K562 (cell line): ENCODE measurements around the gene THYN1. TPM values are rescaled to one million over a fixed set of nuclear protein-coding genes. Genes with fewer than 3 reads are reported as not detected.

ENCODE experiments used
- ATAC-seq: fragments of 200-7000 bp; cut with Tn5 transposase; 3 replicates; pipeline ENCODE4 v1.9.1; 2020; ENCODE audit warnings: moderate library complexity
- BruUV-seq: library from RNA; stranded (reverse); fragments of 400-500 nt; replicated peaks from 2 replicates; lab custom pipeline; 2021; lab: Mats Ljungman, UMichigan
- CTCF ChIA-PET: fragments of 300-600 bp; formaldehyde crosslinking; extraction: SDS; loops from one replicate; lab custom pipeline; 2021; ENCODE audit warnings: low intra/inter-chr PET ratio; lab: Yijun Ruan, JAX
- POLR2A ChIA-PET: fragments of 300-600, 350-650 bp; sonication (Branson Sonifier 250); formaldehyde crosslinking; extraction: SDS; loops from one replicate; lab custom pipeline; 2021; ENCODE audit warnings: antibody characterized with exemption, inconsistent platforms; lab: Yijun Ruan, JAX
- DNase-seq, 4 experiments: peaks; one replicate each; pipeline versions ENCODE4 v3.0.0 to v3.0.0-alpha.2; 2011 to 2018; ENCODE audit warnings: low spot score in 3 of 4, mixed read lengths in 3 of 4; ENCODE audit errors: extremely low read depth in 1 of 4
- FAIRE-seq: peaks from 2 replicates; lab custom pipeline; 2011; peaks lifted over from hg19 to GRCh38; lab: Jason Lieb, UNC
- H2AFZ ChIP-seq: 2 replicates; pipeline ENCODE4 v1.6.0; 2011; ENCODE audit warnings: low read depth, low read length, control low read depth, inconsistent platforms
- H3K27ac ChIP-seq: fragments of 200-600 bp; 3 replicates; pipeline ENCODE4 v1.8.0; 2011; ENCODE audit warnings: low read depth, mild to moderate bottlenecking, control low read depth, inconsistent platforms, low read length, moderate library complexity, mixed read lengths; ENCODE audit errors: extremely low read depth
- H3K27me3 ChIP-seq, 2 experiments: fragments of 300-600 bp in 1 of 2; 2 replicates in 1 of 2; 3 replicates in 1 of 2; pipeline versions ENCODE4 v1.6.0 to v1.8.0; 2011; ENCODE audit warnings: inconsistent platforms in 2 of 2, low read length in 2 of 2, mild to moderate bottlenecking in 1 of 2, mixed read lengths in 1 of 2, moderate library complexity in 1 of 2; ENCODE audit not compliant: control insufficient read depth in 2 of 2, insufficient read depth in 2 of 2
- H3K36me3 ChIP-seq: fragments of 300-600 bp; 3 replicates; pipeline ENCODE4 v1.8.0; 2011; ENCODE audit warnings: mild to moderate bottlenecking, low read length, inconsistent platforms; ENCODE audit not compliant: control insufficient read depth, insufficient read depth
- H3K4me1 ChIP-seq, 2 experiments: fragments of 200-600 bp in 1 of 2; replicated peaks in 1 of 2; 2 replicates in 1 of 2; 3 replicates in 1 of 2; pipeline versions ENCODE4 v1.5.1 to v1.8.0; 2011; ENCODE audit warnings: inconsistent platforms in 2 of 2, low read length in 2 of 2, mild to moderate bottlenecking in 1 of 2, mixed read lengths in 1 of 2, moderate library complexity in 1 of 2; ENCODE audit not compliant: control insufficient read depth in 2 of 2, insufficient read depth in 2 of 2
- H3K4me2 ChIP-seq: 2 replicates; pipeline ENCODE4 v1.6.1; 2011; ENCODE audit warnings: low read length, control low read depth, inconsistent platforms, mixed read lengths; ENCODE audit not compliant: insufficient read depth
- H3K4me3 ChIP-seq: fragments of 200-600 bp; sonication (generic), shearing (Covaris generic); 2 replicates; pipeline ENCODE4 v1.5.1; 2016; ENCODE audit warnings: control low read depth, inconsistent platforms
- H3K79me2 ChIP-seq: fragments of 200-600 bp; 3 replicates; pipeline ENCODE4 v1.8.0; 2011; ENCODE audit warnings: low read length, inconsistent platforms; ENCODE audit not compliant: control insufficient read depth, insufficient read depth
- H3K9ac ChIP-seq, 2 experiments: 2 replicates each; pipeline versions ENCODE4 v1.6.0 to v1.6.1; 2011; ENCODE audit warnings: low read depth in 2 of 2, low read length in 2 of 2, control low read depth in 1 of 2, inconsistent platforms in 1 of 2, mild to moderate bottlenecking in 1 of 2, mixed read lengths in 1 of 2; ENCODE audit not compliant: insufficient read depth in 1 of 2
- H3K9me1 ChIP-seq: one replicate; pipeline ENCODE4 v1.6.0; 2011; ENCODE audit warnings: inconsistent platforms, mild to moderate bottlenecking, low read length, moderate library complexity; ENCODE audit not compliant: control insufficient read depth, insufficient read depth
- H3K9me3 ChIP-seq: replicated peaks from 2 replicates; pipeline ENCODE4 v1.5.1; 2011; ENCODE audit warnings: low read depth, low read length, inconsistent platforms; ENCODE audit not compliant: control insufficient read depth, insufficient read depth
- H4K20me1 ChIP-seq: replicated peaks from 2 replicates; pipeline ENCODE4 v1.6.1; 2011; ENCODE audit warnings: low read length, inconsistent platforms, mixed read lengths; ENCODE audit not compliant: control insufficient read depth, insufficient read depth
- CBFA2T2 ChIP-seq: fragments of 450-650 bp; conservative IDR thresholded peaks from 2 replicates; pipeline ENCODE4 v1.6.1; 2017; ENCODE audit warnings: mild to moderate bottlenecking
- ESRRB ChIP-seq: fragments of 250-450 bp; sonication (Bioruptor Pico); IDR thresholded peaks from 2 replicates; pipeline ENCODE4 v1.5.0; 2020; ENCODE audit warnings: mild to moderate bottlenecking, moderate library complexity, borderline replicate concordance
- HDAC6 ChIP-seq: IDR thresholded peaks from 2 replicates; pipeline ENCODE4 v1.6.1; 2012; ENCODE audit warnings: low read depth, mild to moderate bottlenecking, control low read depth, inconsistent platforms, low read length, moderate library complexity
- MAFF ChIP-seq: IDR thresholded peaks from 2 replicates; pipeline ENCODE4 v1.6.1; 2012; ENCODE audit warnings: low read length, improper control_type of control experiment
- NR1H2 ChIP-seq: sonication (generic); formaldehyde crosslinking; IDR thresholded peaks from 2 replicates; pipeline ENCODE4 v1.4.0; 2020; ENCODE audit warnings: mild to moderate bottlenecking, missing genetic modification reagents
- POLR2AphosphoS2 ChIP-seq: IDR thresholded peaks from 2 replicates; pipeline ENCODE4 v1.6.1; 2012; ENCODE audit warnings: low read length, improper control_type of control experiment
- RBM22 ChIP-seq: fragments of 200-400 bp; formaldehyde crosslinking; IDR thresholded peaks from 2 replicates; pipeline ENCODE4 v1.6.1; 2018; ENCODE audit warnings: low read length, low read depth; ENCODE audit not compliant: poor library complexity, severe bottlenecking
- SETDB1 ChIP-seq: IDR thresholded peaks from one replicate; pipeline ENCODE4 v1.6.1; 2012; ENCODE audit warnings: low read length, control low read depth, inconsistent platforms
- TAF7 ChIP-seq: fragments of 450-650 bp; IDR thresholded peaks from 2 replicates; pipeline ENCODE4 v1.6.1; 2016; ENCODE audit warnings: missing genetic modification characterization, missing compliant biosample characterization
- TEAD2 ChIP-seq: fragments of 450-650 bp; IDR thresholded peaks from 2 replicates; pipeline ENCODE4 v1.6.1; 2016; ENCODE audit warnings: missing genetic modification characterization, control low read depth, missing compliant biosample characterization
- ZNF175 ChIP-seq: fragments of 200-800 bp; sonication (Bioruptor generic); IDR thresholded peaks from 2 replicates; pipeline ENCODE4 v1.6.1; 2016; ENCODE audit warnings: low read depth, mild to moderate bottlenecking, missing genetic modification characterization, missing compliant biosample characterization
- ZNF197 ChIP-seq: fragments of 200-800 bp; sonication (Bioruptor generic); IDR thresholded peaks from 2 replicates; pipeline ENCODE4 v1.6.1; 2016; ENCODE audit warnings: low read depth, missing genetic modification characterization, missing compliant biosample characterization
- ZNF384 ChIP-seq: IDR thresholded peaks from 2 replicates; pipeline ENCODE4 v1.6.1; 2012; ENCODE audit warnings: low read depth, low read length, improper control_type of control experiment
- ZNF75A ChIP-seq: fragments of 450-650 bp; formaldehyde crosslinking; IDR thresholded peaks from 2 replicates; pipeline ENCODE4 v1.4.0; 2020; ENCODE audit warnings: mild to moderate bottlenecking
- WGBS: fragments of 100-300 bp; shearing (Covaris generic); methylation state at CpG from one replicate; pipeline ENCODE4 v1.1.6; 2016; ENCODE audit warnings: low coverage, mixed read lengths; ENCODE audit not compliant: insufficient coverage; ENCODE audit errors: missing lambda C conversion rate; 5-methylcytosine and 5-hydroxymethylcytosine counted together
- in situ Hi-C: fragments of 300-500 bp; cut with MboI; formaldehyde crosslinking; loops from 4 replicates; pipeline ENCODE4 v1.15.0; 2018; ENCODE audit warnings: inconsistent platforms, mixed read lengths
- intact Hi-C: fragments of 100-400 bp; cut with micrococcal nuclease; formaldehyde crosslinking; loops from 2 replicates; pipeline ENCODE4 v1.14.2; 2022
- polyA plus RNA-seq, 8 experiments: library from polyadenylated mRNA; depleted of rRNA in 4 of 8; stranded (reverse) in 5 of 8; unstranded in 3 of 8; fragments of >200 nt; fragmentation: Nextera tagmentation in 2 of 8; fragmentation: Illumina TruSeq in 1 of 8; extraction: Ambion mirVana in 2 of 8; extraction: Trizol in 1 of 8; gene quantifications; 2 replicates each; pipeline versions ENCODE4 v1.2.1 to v1.2.3, GENCODE V29; 2011 to 2014; ENCODE audit warnings: inconsistent platforms in 1 of 8, missing spikeins in 1 of 8
- total RNA-seq, 7 experiments: library from RNA; depleted of rRNA in 6 of 7; stranded (reverse); fragments of >200 nt in 6 of 7; fragmentation: Illumina TruSeq in 2 of 7; extraction: Trizol in 2 of 7; gene quantifications; 2 replicates each; pipeline versions ENCODE4 v1.2.1 to v1.2.3, GENCODE V29; 2011 to 2021; ENCODE audit warnings: low replicate concordance in 1 of 7
- TF ChIP-seq, protein P1 (sequence below): fragments of 250-450 bp; sonication (Bioruptor Pico); IDR thresholded peaks from 2 replicates; pipeline ENCODE4 v1.6.1; 2021; ENCODE audit warnings: mild to moderate bottlenecking
- TF ChIP-seq, protein P2 (sequence below): sonication (generic); formaldehyde crosslinking; IDR thresholded peaks from 2 replicates; pipeline ENCODE4 v1.8.0; 2022; ENCODE audit warnings: mild to moderate bottlenecking, missing genetic modification reagents, borderline replicate concordance

THYN1 gene
- total and polyA plus RNA-seq, 9 of the 15 experiments (the other 6 are each of a cell fraction or from before 2014, with no cell fraction given) = 54.9 to 279 (median 104) TPM

DNA sequence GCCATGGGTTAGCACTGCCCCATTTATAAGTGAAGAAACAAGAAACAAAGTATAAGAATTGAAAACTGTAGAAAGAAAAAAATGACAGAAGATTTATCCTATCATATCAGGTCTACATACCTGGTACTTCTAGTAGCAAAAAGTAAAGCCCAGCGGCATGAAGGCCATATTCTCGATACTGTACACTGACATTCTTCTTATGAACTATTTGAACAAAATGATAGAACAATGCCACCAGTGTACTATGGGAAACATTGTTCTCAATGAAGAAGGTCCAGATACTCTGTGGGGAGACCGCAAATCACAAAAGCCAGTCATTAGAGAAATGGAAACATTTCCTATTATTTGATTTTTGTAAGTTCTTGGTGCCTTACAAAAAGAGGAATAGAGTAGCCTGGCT is 36.3 kb downstream of the THYN1 start:
- in situ Hi-C loops (no loop called here), intact Hi-C loops (no loop called here)
- no peaks in the 10 kb centered on the region for H3K27me3 ChIP-seq
- H4K20me1 ChIP-seq = no peaks in the 10 kb centered on the region
- H3K4me2 ChIP-seq = no peak overlapping the region
- 97% methylated on average over 3 of the region's 3 CpGs for WGBS
- no peak overlapping the region for H3K27ac ChIP-seq
- FAIRE-seq (no peak), ATAC-seq (no peak), DNase-seq (no peak)
- no peaks in the 10 kb centered on the region for H3K9me3 ChIP-seq
- CTCF ChIA-PET = no interaction called here
- no peaks in the 10 kb centered on the region for H3K9me1 ChIP-seq
- H3K4me3 ChIP-seq = no peak overlapping the region
- H3K36me3 ChIP-seq = peaks cover 92% of the 10 kb centered on the region
- no peak overlapping the region for H2AFZ ChIP-seq
- POLR2A ChIA-PET = no interaction called here
- peaks cover 83% of the 10 kb centered on the region for H3K79me2 ChIP-seq
- BruUV-seq = no TSS peak
- no peak overlapping the region for H3K9ac ChIP-seq
- H3K4me1 ChIP-seq = peaks cover 0 to under 1% of the 10 kb centered on the region in 2 experiments; a peak in 1 of 5 replicates
- TF ChIP-seq MAFF (no peak), HDAC6 (no peak)

- Histone ChIP-seq H2AFZ (no peak overlapping the region), H3K27ac (no peak overlapping the region), H3K27me3 (no peaks in the 10 kb centered on the region), H3K4me2 (no peak overlapping the region), H3K9me1 (no peaks in the 10 kb centered on the region), H3K9ac (no peak overlapping the region), H3K9me3 (no peaks in the 10 kb centered on the region), H4K20me1 (no peaks in the 10 kb centered on the region), H3K4me1 (no peaks in the 10 kb centered on the region), H3K79me2 (peaks cover 77% of the 10 kb centered on the region), H3K4me3 (no peak overlapping the region), H3K36me3 (peaks cover 94% of the 10 kb centered on the region)
- WGBS = 83% methylated on average over 7 of the region's 7 CpGs
- no peak for DNase-seq
- FAIRE-seq = no peak
- ChIA-PET POLR2A (interaction anchor here (1.5 kb wide), 1 partner anchor 10 kb away, joined by 3 read pairs; no protein-coding TSS in a partner anchor), CTCF (no interaction called here)
- no peak for ATAC-seq
- BruUV-seq = no TSS peak
- in situ Hi-C loops (no loop called here), intact Hi-C loops (no loop called here)
- TF ChIP-seq TAF7 (tag) = no peak
- TF ChIP-seq ZNF384 = no peak
- no peak for TF ChIP-seq SETDB1
- no peak for TF ChIP-seq CBFA2T2
- TF ChIP-seq RBM22 = no peak
- no peak for TF ChIP-seq TEAD2
- no peak for TF ChIP-seq POLR2AphosphoS2
- no peak for TF ChIP-seq ZNF175
- TF ChIP-seq ZNF75A (CRISPR knock-in tag) = no peak
- no peak for TF ChIP-seq ESRRB
- no peak for TF ChIP-seq NR1H2 (CRISPR knock-in tag)
- TF ChIP-seq, protein P1, sequence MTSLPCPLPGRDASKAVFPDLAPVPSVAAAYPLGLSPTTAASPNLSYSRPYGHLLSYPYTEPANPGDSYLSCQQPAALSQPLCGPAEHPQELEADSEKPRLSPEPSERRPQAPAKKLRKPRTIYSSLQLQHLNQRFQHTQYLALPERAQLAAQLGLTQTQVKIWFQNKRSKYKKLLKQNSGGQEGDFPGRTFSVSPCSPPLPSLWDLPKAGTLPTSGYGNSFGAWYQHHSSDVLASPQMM (CRISPR knock-in tag) = no peak
- TF ChIP-seq ZNF197 = no peak
- TF ChIP-seq, protein P2, sequence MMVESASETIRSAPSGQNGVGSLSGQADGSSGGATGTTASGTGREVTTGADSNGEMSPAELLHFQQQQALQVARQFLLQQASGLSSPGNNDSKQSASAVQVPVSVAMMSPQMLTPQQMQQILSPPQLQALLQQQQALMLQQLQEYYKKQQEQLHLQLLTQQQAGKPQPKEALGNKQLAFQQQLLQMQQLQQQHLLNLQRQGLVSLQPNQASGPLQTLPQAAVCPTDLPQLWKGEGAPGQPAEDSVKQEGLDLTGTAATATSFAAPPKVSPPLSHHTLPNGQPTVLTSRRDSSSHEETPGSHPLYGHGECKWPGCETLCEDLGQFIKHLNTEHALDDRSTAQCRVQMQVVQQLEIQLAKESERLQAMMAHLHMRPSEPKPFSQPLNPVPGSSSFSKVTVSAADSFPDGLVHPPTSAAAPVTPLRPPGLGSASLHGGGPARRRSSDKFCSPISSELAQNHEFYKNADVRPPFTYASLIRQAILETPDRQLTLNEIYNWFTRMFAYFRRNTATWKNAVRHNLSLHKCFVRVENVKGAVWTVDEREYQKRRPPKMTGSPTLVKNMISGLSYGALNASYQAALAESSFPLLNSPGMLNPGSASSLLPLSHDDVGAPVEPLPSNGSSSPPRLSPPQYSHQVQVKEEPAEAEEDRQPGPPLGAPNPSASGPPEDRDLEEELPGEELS (CRISPR knock-in tag) = no peak
Observed at GRCh38 chr11:134215836-134216235, 37.3 kb downstream of the THYN1 start.
